Measurements from ENCODE around the gene ALOX12B.
A peak's percentile ranks its signal among the peaks of the same experiment; 100 is the strongest.

Gene ALOX12B

DNA sequence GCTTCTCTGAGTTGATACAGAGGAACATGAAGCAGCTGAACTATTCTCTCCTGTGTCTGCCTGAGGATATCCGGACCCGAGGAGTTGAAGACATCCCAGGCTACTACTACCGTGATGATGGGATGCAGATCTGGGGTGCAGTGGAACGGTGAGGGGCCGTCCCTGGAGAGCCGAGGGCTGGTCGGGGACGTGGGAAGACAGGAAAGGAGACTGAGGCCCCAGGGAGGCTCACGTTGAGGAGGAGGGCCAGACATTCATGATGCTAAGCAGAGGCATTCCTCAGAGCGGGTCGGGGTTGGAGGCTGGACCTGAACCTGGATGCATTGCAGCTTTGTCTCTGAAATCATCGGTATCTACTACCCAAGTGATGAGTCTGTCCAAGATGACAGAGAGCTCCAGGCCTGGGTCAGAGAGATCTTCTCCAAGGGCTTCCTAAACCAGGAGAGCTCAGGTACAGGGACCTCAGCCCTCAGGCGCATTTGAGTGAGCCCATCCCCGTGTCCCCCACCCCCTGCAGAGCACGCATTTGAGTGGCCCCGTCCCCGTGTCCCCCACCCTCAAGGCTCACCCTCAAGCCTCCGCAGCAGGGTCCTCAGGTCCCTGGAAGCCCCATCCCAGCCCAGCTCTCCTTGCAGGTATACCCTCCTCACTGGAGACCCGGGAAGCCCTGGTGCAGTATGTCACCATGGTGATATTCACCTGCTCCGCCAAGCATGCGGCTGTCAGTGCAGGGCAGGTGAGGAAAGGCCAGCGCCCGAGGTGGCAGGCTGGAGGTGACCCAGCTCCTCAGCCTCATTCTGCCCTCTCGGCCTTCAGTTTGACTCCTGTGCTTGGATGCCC lies 40.4 kb downstream of the ALOX12B start:
- DNase-seq (ENCODE audit: insufficient read length) (no peak), FAIRE-seq (no peak)
- TF ChIP-seq POLR2A (IDR thresholded peaks at IDR 0.05; ENCODE audit: low read depth, low read length) (no peak), TAF1 (IDR thresholded peaks at IDR 0.05; ENCODE audit: borderline replicate concordance, low read depth, low read length) (no peak), POLR2AphosphoS5 (IDR thresholded peaks at IDR 0.05; ENCODE audit: low read depth, low read length) (no peak)

DNA sequence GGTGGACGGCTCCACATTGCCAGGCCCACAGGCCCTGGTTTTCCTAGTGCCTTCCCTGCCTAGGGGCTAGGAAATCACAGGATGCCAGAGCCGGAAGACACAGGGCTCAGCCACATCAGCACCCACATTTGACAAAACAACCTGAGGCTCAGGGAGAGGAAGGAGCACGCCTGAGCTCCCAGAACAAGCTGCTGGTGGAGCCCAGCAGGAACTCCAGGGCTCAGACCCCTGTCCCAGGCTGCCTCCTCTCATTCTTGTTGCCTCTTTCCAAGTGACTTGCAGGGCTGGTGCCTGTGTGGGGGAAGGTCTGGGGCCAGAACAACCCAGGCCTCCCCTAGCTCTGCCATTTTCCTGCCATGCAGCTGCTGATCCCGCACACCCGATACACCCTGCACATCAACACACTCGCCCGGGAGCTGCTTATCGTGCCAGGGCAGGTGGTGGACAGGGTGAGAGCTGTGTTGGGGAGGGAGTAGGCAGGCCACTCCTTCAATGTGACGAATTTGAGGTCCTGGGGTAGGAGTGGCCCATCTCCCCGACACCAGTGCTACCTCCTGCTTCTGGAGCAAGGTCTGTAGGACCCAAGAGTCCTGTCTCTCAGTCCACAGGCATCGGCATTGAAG lies 41.1 kb downstream of the ALOX12B start:
- FAIRE-seq = no peak
- no peak for TF ChIP-seq POLR2A (IDR thresholded peaks at IDR 0.05; ENCODE audit: low read depth, low read length)
- no peak for TF ChIP-seq POLR2AphosphoS5 (IDR thresholded peaks at IDR 0.05; ENCODE audit: low read depth, low read length)
- no peak for TF ChIP-seq TAF1 (IDR thresholded peaks at IDR 0.05; ENCODE audit: borderline replicate concordance, low read depth, low read length)
- no peak for DNase-seq (ENCODE audit: insufficient read length)

DNA sequence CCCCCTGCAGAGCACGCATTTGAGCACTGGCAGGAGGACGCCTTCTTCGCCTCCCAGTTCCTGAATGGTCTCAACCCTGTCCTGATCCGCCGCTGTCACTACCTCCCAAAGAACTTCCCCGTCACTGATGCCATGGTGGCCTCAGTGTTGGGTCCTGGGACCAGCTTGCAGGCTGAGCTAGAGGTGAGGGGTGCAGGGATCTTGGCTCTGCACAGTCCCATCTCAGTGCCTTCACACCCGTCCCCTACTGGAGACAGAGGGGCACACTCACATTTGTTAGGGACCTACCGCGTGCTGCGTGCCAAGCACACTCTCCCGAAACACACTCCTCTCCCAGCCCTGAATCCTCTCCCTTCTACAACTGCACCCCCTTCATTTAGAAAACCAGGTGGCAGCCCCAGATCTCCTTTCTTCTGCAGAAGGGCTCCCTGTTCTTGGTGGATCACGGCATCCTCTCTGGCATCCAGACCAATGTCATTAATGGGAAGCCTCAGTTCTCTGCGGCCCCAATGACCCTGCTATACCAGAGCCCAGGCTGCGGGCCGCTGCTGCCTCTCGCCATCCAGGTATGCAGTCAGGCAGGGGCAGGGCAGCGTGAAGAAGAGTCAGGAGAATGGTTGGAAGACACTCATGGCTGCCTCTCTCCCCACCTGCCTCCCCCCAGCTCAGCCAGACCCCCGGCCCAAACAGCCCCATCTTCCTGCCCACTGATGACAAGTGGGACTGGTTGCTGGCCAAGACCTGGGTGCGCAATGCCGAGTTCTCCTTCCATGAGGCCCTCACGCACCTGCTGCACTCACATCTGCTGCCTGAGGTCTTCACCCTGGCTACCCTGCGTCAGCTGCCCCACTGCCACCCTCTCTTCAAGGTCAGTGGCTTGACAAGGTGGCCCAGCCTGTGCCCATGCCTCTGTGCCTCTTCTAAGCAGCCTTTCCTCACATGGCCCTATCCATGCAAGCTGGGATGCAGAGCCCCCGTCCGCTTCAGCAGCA lies 42.4 kb downstream of the ALOX12B start:
- FAIRE-seq (no peak), DNase-seq (ENCODE audit: insufficient read length) (no peak)
- TF ChIP-seq POLR2A (IDR thresholded peaks at IDR 0.05; ENCODE audit: low read depth, low read length) = no peak

DNA sequence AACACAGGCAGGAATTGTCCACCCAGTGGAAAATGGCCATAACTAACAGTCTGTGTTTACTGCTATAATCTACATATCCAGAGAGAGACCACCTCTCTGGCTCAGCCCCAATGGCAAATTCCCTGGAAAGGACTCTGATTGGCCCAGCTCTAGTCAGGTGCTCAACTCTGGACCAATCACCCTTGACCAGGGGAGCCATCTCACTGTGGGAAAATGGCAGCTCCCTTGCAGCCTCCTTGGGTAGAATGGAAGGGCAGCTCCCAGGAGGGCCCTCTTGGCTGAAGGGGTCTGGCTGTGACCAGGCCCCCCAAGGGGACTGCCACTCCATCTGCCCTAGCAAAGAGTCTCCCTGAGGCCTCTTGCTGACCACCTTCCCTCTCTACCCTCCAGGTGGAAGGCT lies 45.5 kb downstream of the ALOX12B start:
- no peak for TF ChIP-seq POLR2A (IDR thresholded peaks at IDR 0.05; ENCODE audit: low read depth, low read length)
- no peak for TF ChIP-seq TAF1 (IDR thresholded peaks at IDR 0.05; ENCODE audit: borderline replicate concordance, low read depth, low read length)
- TF ChIP-seq POLR2AphosphoS5 (IDR thresholded peaks at IDR 0.05; ENCODE audit: low read depth, low read length) = no peak
- FAIRE-seq = no peak
- no peak for DNase-seq (ENCODE audit: insufficient read length)

DNA sequence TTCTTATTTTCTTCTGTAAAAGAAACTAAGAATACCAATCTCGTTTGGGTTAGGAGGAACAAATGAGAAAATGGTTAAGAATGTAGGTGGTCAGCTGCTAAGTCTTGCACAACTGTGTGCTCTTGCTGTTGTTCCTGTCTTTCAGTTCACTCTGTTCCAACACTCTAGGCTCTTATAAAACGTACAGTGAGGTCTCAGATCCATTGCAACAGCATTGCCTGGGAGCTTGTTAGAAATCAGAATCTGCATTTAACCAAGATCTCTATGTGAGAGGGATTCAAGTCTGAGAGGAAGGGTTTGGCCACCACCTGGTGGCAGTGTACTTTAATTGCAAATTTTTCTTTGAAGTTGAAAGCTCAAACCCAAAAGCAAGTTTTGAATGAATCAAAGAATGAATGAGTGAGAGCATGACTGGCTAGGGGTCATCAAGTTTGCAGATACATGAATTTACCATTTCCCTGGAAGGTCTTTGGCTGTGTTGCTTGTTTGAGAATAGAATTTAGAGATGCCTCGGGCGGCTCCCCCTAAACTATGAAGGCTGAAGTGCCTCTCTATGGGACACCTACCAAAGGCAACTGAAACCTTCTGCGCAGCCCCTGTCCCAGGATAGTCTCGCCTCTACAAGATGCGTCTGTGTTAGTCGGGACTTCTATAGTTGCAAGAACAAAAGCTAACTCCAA lies 46.1 kb downstream of the ALOX12B start:
- FAIRE-seq = peak; percentile 84

DNA sequence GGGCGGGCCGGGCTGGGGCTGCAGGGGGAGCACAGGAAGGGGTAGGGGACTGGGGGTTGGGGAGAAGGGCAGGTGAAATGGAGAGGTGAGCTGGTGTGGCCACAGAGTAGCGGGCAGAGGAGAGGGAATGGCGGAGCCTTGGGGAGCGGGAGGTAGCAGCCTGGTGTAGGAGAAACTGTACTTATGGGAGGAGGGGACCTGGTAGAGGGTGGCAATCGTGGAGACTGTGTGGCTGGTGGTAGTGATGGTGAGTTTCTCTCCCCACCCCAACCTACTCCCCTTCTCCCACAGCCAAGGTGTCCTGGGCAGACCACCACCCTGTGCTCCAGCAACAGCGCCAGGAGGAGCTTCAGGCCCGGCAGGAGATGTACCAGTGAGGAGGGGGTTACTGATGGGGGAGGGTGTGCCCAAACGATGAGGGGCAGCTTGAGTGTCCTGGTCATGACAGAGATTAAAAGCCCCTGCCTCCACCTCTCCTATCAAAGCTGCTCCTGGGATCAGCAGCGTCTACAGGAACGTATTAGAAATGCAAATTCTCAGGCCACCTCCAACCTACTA lies 47.8 kb downstream of the ALOX12B start:
- FAIRE-seq (no peak), DNase-seq (ENCODE audit: insufficient read length) (no peak)
- TF ChIP-seq TAF1 (IDR thresholded peaks at IDR 0.05; ENCODE audit: borderline replicate concordance, low read depth, low read length) (no peak), POLR2A (IDR thresholded peaks at IDR 0.05; ENCODE audit: low read depth, low read length) (no peak), POLR2AphosphoS5 (IDR thresholded peaks at IDR 0.05; ENCODE audit: low read depth, low read length) (no peak)

More for the DNA sequence above, 46.1 kb downstream of the ALOX12B start:
- DNase-seq (ENCODE audit: insufficient read length) = no peak
- TF ChIP-seq POLR2AphosphoS5 (IDR thresholded peaks at IDR 0.05; ENCODE audit: low read depth, low read length) = no peak
- no peak for TF ChIP-seq POLR2A (IDR thresholded peaks at IDR 0.05; ENCODE audit: low read depth, low read length)
- TF ChIP-seq TAF1 (IDR thresholded peaks at IDR 0.05; ENCODE audit: borderline replicate concordance, low read depth, low read length) = no peak

DNA sequence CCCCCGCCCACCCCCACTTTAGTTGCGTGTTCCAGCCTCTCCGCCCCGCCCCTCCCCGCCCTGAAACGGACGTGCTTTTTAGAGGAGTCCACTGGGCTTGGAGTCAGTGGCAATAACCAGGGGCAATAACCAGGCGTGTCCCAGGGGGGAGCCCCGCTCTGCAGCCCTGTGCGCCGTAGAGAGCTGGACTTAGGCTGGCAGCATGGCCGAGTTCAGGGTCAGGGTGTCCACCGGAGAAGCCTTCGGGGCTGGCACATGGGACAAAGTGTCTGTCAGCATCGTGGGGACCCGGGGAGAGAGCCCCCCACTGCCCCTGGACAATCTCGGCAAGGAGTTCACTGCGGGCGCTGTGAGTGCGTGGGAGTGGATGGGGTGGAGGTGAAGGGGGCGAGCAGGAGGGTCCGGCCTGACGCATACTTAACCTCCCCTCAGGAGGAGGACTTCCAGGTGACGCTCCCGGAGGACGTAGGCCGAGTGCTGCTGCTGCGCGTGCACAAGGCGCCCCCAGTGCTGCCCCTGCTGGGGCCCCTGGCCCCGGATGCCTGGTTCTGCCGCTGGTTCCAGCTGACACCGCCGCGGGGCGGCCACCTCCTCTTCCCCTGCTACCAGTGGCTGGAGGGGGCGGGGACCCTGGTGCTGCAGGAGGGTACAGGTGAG lies 48.4 kb downstream of the ALOX12B start, which contains the start of gene ALOX15B:
Gene ALOX15B, plus strand, starts transcription at position 106 of the 657 bp plus-strand sequence. Its CDS starts 97 bp downstream, at position 203.
- TF ChIP-seq POLR2A (IDR thresholded peaks at IDR 0.05; ENCODE audit: low read depth, low read length) (no peak), POLR2AphosphoS5 (IDR thresholded peaks at IDR 0.05; ENCODE audit: low read depth, low read length) (no peak), TAF1 (IDR thresholded peaks at IDR 0.05; ENCODE audit: borderline replicate concordance, low read depth, low read length) (no peak)
- no peak for FAIRE-seq
- no peak for DNase-seq (ENCODE audit: insufficient read length)

DNA sequence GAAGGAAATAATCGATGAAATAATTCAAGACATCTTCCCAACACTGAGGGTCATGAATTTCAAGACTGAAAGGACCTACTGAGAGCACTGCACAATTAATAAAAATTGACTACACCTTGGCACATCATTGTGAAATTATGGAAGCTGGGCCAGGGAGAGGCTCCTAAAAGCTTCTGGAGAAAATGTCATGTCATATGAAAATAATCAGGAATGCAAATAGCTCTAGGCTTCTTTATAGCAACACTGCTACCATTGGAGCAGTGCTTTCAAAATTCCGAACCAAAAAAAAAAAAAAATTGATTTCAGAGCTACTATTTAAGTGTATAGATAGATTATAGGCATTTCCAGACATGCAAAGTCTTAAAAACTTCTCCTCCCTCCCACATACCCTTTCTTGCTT lies 55.1 kb downstream of the ALOX12B start:
- DNase-seq (ENCODE audit: insufficient read length) (no peak), FAIRE-seq (no peak)
- TF ChIP-seq POLR2A (IDR thresholded peaks at IDR 0.05; ENCODE audit: low read depth, low read length) (no peak), TAF1 (IDR thresholded peaks at IDR 0.05; ENCODE audit: borderline replicate concordance, low read depth, low read length) (no peak), POLR2AphosphoS5 (IDR thresholded peaks at IDR 0.05; ENCODE audit: low read depth, low read length) (no peak)

DNA sequence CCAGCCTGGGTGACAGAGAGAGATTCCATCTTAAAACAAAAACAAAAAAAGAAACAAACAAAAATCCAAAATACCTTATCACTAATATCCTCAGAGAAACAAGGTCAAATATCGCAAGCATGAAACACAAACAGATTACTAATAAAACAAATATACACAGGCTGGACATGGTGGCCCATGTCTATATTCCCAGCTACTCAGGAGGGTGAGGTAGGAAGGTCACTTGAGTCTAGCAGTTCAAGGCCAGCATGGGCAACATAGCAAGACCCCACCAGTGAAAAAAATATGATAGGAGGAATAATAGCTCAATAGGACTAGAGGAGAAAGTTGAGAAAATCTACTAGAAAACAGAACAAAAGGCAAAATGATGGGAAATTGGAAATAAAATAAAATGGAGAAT lies 55.6 kb downstream of the ALOX12B start:
- no peak for DNase-seq (ENCODE audit: insufficient read length)
- FAIRE-seq = no peak
- no peak for TF ChIP-seq POLR2AphosphoS5 (IDR thresholded peaks at IDR 0.05; ENCODE audit: low read depth, low read length)
- TF ChIP-seq TAF1 (IDR thresholded peaks at IDR 0.05; ENCODE audit: borderline replicate concordance, low read depth, low read length) = no peak
- TF ChIP-seq POLR2A (IDR thresholded peaks at IDR 0.05; ENCODE audit: low read depth, low read length) = no peak

DNA sequence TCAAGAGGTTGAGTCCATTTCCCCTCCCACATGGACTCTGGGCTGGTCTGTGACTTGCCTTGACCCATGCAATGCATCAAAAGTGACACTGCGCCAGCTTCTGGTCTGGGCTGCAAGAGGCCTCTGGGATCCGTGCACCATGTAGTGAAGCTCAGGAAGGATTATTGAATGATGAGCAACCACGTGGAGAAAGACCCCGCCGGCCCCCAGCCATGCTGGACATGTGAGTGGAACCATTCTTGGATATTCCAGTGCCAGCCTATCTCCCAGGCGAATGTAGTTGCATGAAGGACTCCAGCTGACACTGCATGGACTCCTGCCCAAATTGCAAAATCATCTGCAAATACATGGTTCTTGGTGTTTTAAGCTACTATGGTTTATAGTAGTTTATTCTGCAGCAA lies 56.3 kb downstream of the ALOX12B start:
- no peak for FAIRE-seq

More for the DNA sequence above, 56.3 kb downstream of the ALOX12B start:
- no peak for TF ChIP-seq POLR2A (IDR thresholded peaks at IDR 0.05; ENCODE audit: low read depth, low read length)
- TF ChIP-seq POLR2AphosphoS5 (IDR thresholded peaks at IDR 0.05; ENCODE audit: low read depth, low read length) = no peak
- no peak for TF ChIP-seq TAF1 (IDR thresholded peaks at IDR 0.05; ENCODE audit: borderline replicate concordance, low read depth, low read length)
- no peak for DNase-seq (ENCODE audit: insufficient read length)
